Measurements from ENCODE around the gene GYS2. TPM values are rescaled to one million over a fixed set of nuclear protein-coding genes. Genes with fewer than 3 reads are reported as not detected.

GYS2 gene
- total RNA-seq, 2 donors from 2014 or later, result not detected

- TF ChIP-seq POLR2A (IDR thresholded peaks at IDR 0.05), result no peak
Measured at GRCh38 chr12:21627924-21628323, 23.3 kb upstream of the GYS2 start.

GRCh38 chr12:21618566-21618965 is 13.9 kb upstream of the GYS2 start:
- no peak for ATAC-seq
- Histone ChIP-seq H3K4me3 (no peak overlapping the region), H3K4me1 (peaks cover 17% of the 10 kb centered on the region), H3K27ac (no peak overlapping the region), H3K9me3 (no peaks in the 10 kb centered on the region), H3K36me3 (replicated peaks in 1 of 2; ENCODE audit: insufficient read depth in 1 of 2, low read depth in 2 of 2) (no peaks in the 10 kb centered on the region), H3K27me3 (no peaks in the 10 kb centered on the region)
- intact Hi-C loops (cut with DNase I), result no loop called here
- TF ChIP-seq POLR2A (IDR thresholded peaks at IDR 0.05) (no peak), CTCF (IDR thresholded peaks at IDR 0.05) (no peak)
- DNase-seq, result no peak

More at GRCh38 chr12:21627924-21628323, 23.3 kb upstream of the GYS2 start:
- H3K4me1 ChIP-seq, result no peaks in the 10 kb centered on the region
- DNase-seq (peak; percentile 36 to 58 (median 48)), ATAC-seq (peak; percentile 94)
- no peak overlapping the region for H3K27ac ChIP-seq
- H3K4me3 ChIP-seq, result no peak overlapping the region
- no peaks in the 10 kb centered on the region for H3K36me3 ChIP-seq (replicated peaks in 1 of 2; ENCODE audit: insufficient read depth in 1 of 2, low read depth in 2 of 2)
- WGBS, 2 donors, result 36 to 42% methylated on average over 2 of the region's 2 CpGs
- intact Hi-C loops (cut with DNase I), result no loop called here
- no peaks in the 10 kb centered on the region for H3K27me3 ChIP-seq
- H3K9me3 ChIP-seq, result no peaks in the 10 kb centered on the region

GRCh38 chr12:21617030-21617429 is 12.4 kb upstream of the GYS2 start:
- Histone ChIP-seq H3K27ac (no peak overlapping the region), H3K36me3 (replicated peaks in 1 of 2; ENCODE audit: insufficient read depth in 1 of 2, low read depth in 2 of 2) (no peaks in the 10 kb centered on the region), H3K27me3 (no peaks in the 10 kb centered on the region), H3K4me1 (peaks cover 26% of the 10 kb centered on the region), H3K9me3 (no peaks in the 10 kb centered on the region), H3K4me3 (no peak overlapping the region)
- ATAC-seq (no peak), DNase-seq (no peak)
- whole genome bisulfite sequencing, 2 donors, result 59 to 84% methylated on average over 3 of the region's 3 CpGs
- no peak for TF ChIP-seq POLR2A (IDR thresholded peaks at IDR 0.05)
- no peak for TF ChIP-seq CTCF (IDR thresholded peaks at IDR 0.05)
- intact Hi-C loops (cut with DNase I), result no loop called here

- DNase-seq, result no peak
- Histone ChIP-seq H3K4me3 (no peak overlapping the region), H3K4me1 (peaks cover 26% of the 10 kb centered on the region), H3K36me3 (replicated peaks in 1 of 2; ENCODE audit: insufficient read depth in 1 of 2, low read depth in 2 of 2) (no peaks in the 10 kb centered on the region), H3K27me3 (no peaks in the 10 kb centered on the region), H3K9me3 (no peaks in the 10 kb centered on the region), H3K27ac (no peak overlapping the region)
- intact Hi-C loops (cut with DNase I), result no loop called here
- peak; percentile 35 for ATAC-seq
- WGBS, 2 donors, result 11 to 31% methylated on average over 1 of the region's 1 CpG
- TF ChIP-seq POLR2A (IDR thresholded peaks at IDR 0.05) (no peak), CTCF (IDR thresholded peaks at IDR 0.05) (no peak)
Measured at GRCh38 chr12:21615431-21615830, 10.8 kb upstream of the GYS2 start.

- H3K4me1 ChIP-seq, result peaks cover 26% of the 10 kb centered on the region
- DNase-seq, result no peak
- H3K36me3 ChIP-seq (replicated peaks in 1 of 2; ENCODE audit: insufficient read depth in 1 of 2, low read depth in 2 of 2), result no peaks in the 10 kb centered on the region
- no peak for ATAC-seq
- TF ChIP-seq POLR2A (IDR thresholded peaks at IDR 0.05), result no peak
- no peak for TF ChIP-seq CTCF (IDR thresholded peaks at IDR 0.05)
- WGBS, 2 donors, result 69 to 85% methylated on average over 2 of the region's 2 CpGs
- H3K27me3 ChIP-seq, result no peaks in the 10 kb centered on the region
- no peak overlapping the region for H3K4me3 ChIP-seq
- H3K9me3 ChIP-seq, result no peaks in the 10 kb centered on the region
- intact Hi-C loops (cut with DNase I), result no loop called here
- no peak overlapping the region for H3K27ac ChIP-seq
Measured at GRCh38 chr12:21614506-21614905, 9.9 kb upstream of the GYS2 start.

Data from body of pancreas (tissue), 4 donors.